ENCODE results near the gene COL4A2. TPM values are rescaled to one million over a fixed set of nuclear protein-coding genes. Genes with fewer than 3 reads are reported as not detected.

Gene COL4A2
- total and polyA plus RNA-seq, 12 donors: 70.9 to 1,589 (median 171) TPM

GRCh38 chr13:110490009-110490770, 183.1 kb downstream of the COL4A2 start:
- TF ChIP-seq POLR2A (IDR thresholded peaks at IDR 0.05) (no peak), CTCF (IDR thresholded peaks at IDR 0.05) (no peak)
- Histone ChIP-seq H3K27me3 (no peaks in the 10 kb centered on the region), H3K9me3 (replicated peaks in 1 of 3) (no peaks in the 10 kb centered on the region), H3K4me3 (no peak overlapping the region), H3K36me3 (replicated peaks in 1 of 2) (peaks cover 0 to 30% of the 10 kb centered on the region in 2 donors), H3K27ac (no peak overlapping the region), H3K4me1 (replicated peaks in 1 of 2) (no peaks in the 10 kb centered on the region)
- no peak for DNase-seq
- intact Hi-C loops (cut with DNase I): no loop called here
- 87 to 89% (median 88%) methylated on average over 22 to 24 of the region's 24 CpGs for WGBS, 4 donors

- Histone ChIP-seq H3K27me3 (no peaks in the 10 kb centered on the region), H3K4me3 (no peak overlapping the region), H3K4me1 (replicated peaks in 1 of 2) (no peaks in the 10 kb centered on the region), H3K9me3 (replicated peaks in 1 of 3) (no peaks in the 10 kb centered on the region), H3K27ac (no peak overlapping the region), H3K36me3 (replicated peaks in 1 of 2) (peaks cover 0 to 27% of the 10 kb centered on the region in 2 donors)
- 89 to 97% (median 93%) methylated on average over 13 to 24 of the region's 24 CpGs for WGBS, 4 donors
- TF ChIP-seq CTCF (IDR thresholded peaks at IDR 0.05): no peak
- no peak for TF ChIP-seq POLR2A (IDR thresholded peaks at IDR 0.05)
- intact Hi-C loops (cut with DNase I): no loop called here
- no peak for DNase-seq
These were observed 185.0 kb downstream of the COL4A2 start for GRCh38 chr13:110491869-110492678.

GRCh38 chr13:110492679-110493593, 185.9 kb downstream of the COL4A2 start:
- H3K36me3 ChIP-seq (replicated peaks in 1 of 2): peaks cover 0 to 28% of the 10 kb centered on the region in 2 donors

More at GRCh38 chr13:110492679-110493593, 185.9 kb downstream of the COL4A2 start:
- no peaks in the 10 kb centered on the region for H3K27me3 ChIP-seq
- H3K4me3 ChIP-seq: no peak overlapping the region
- 92 to 95% (median 93%) methylated on average over 17 to 30 of the region's 30 CpGs for WGBS, 4 donors
- TF ChIP-seq POLR2A (IDR thresholded peaks at IDR 0.05) (no peak), CTCF (IDR thresholded peaks at IDR 0.05) (no peak)
- intact Hi-C loops (cut with DNase I): no loop called here
- H3K27ac ChIP-seq: no peak overlapping the region
- H3K4me1 ChIP-seq (replicated peaks in 1 of 2): no peaks in the 10 kb centered on the region
- no peak for DNase-seq
- H3K9me3 ChIP-seq (replicated peaks in 1 of 3): no peaks in the 10 kb centered on the region
